Myometrial cell (primary cell): Measurements from ENCODE around the gene POU2AF3. TPM values are rescaled to one million over a fixed set of nuclear protein-coding genes. Genes with fewer than 3 reads are reported as not detected.

Source experiments
- total RNA-seq: library from RNA; depleted of rRNA; stranded (reverse); fragments of >200 nt; gene quantifications from 2 replicates; pipeline ENCODE4 v1.2.3, GENCODE V29; 2015

POU2AF3 gene
- not detected in 2 replicates for total RNA-seq

GRCh38 chr11:111298413-111299100, at the start of gene POU2AF3:
POU2AF3 (plus strand) TSS chr11:111298546; CDS start chr11:111298582, 36 bp downstream.

Other genes with a start within 250 kb of the POU2AF3 start
- gene POU2AF2, start 52.8 kb upstream of the POU2AF3 start, total RNA-seq = not detected in 2 replicates
- gene POU2AF1, start 80.7 kb downstream of the POU2AF3 start, total RNA-seq = not detected in 2 replicates
- not detected in 2 replicates for gene BTG4, start 213.8 kb downstream of the POU2AF3 start, total RNA-seq
- gene HOATZ, start 216.2 kb downstream of the POU2AF3 start, total RNA-seq = not detected in 2 replicates
- 55.1 and 55.8 TPM in 2 replicates for gene LAYN, start 242.2 kb downstream of the POU2AF3 start, total RNA-seq